ENCODE results near the gene ARID5B. TPM values are rescaled to one million over a fixed set of nuclear protein-coding genes. Genes with fewer than 3 reads are reported as not detected.
A peak's percentile ranks its signal among the peaks of the same experiment; 100 is the strongest.

Gene ARID5B
- total RNA-seq, 1 donor from 2014 or later = 36.9 TPM

GRCh38 chr10:62010366-62010765 lies 108.9 kb downstream of the ARID5B start:
- no peak for TF ChIP-seq CTCF (conservative IDR thresholded peaks at IDR 0.05)
- Mint-ChIP-seq H3K4me1 (ENCODE audit: unreplicated experiment) (peaks cover 13% of the 10 kb centered on the region), H3K4me3 (no peak overlapping the region), H3K27ac (peak overlapping the region; percentile 15), H3K27me3 (no peaks in the 10 kb centered on the region), H3K36me3 (peaks cover 50% of the 10 kb centered on the region), H3K9me3 (peaks cover 4% of the 10 kb centered on the region)
- DNase-seq (ENCODE audit: extremely low spot score, unreplicated experiment) = no peak

- H3K4me3 Mint-ChIP-seq = peak overlapping the region; percentile 31
- no peaks in the 10 kb centered on the region for H3K27me3 Mint-ChIP-seq
- no peak for DNase-seq (ENCODE audit: extremely low spot score, unreplicated experiment)
- H3K9me3 Mint-ChIP-seq = peaks cover 4% of the 10 kb centered on the region
- H3K4me1 Mint-ChIP-seq (ENCODE audit: unreplicated experiment) = peaks cover 11% of the 10 kb centered on the region
- H3K27ac Mint-ChIP-seq = peak overlapping the region; percentile 15
- TF ChIP-seq CTCF (conservative IDR thresholded peaks at IDR 0.05) = no peak
- H3K36me3 Mint-ChIP-seq = peaks cover 43% of the 10 kb centered on the region
These were observed 110.1 kb downstream of the ARID5B start for GRCh38 chr10:62011558-62011957.

- no peak for TF ChIP-seq CTCF (conservative IDR thresholded peaks at IDR 0.05)
- H3K9me3 Mint-ChIP-seq = peaks cover 4% of the 10 kb centered on the region
- H3K4me3 Mint-ChIP-seq = no peak overlapping the region
- peaks cover 15% of the 10 kb centered on the region for H3K4me1 Mint-ChIP-seq (ENCODE audit: unreplicated experiment)
- H3K36me3 Mint-ChIP-seq = peaks cover 36% of the 10 kb centered on the region
- no peak for DNase-seq (ENCODE audit: extremely low spot score, unreplicated experiment)
- no peaks in the 10 kb centered on the region for H3K27me3 Mint-ChIP-seq
- H3K27ac Mint-ChIP-seq = peak overlapping the region; percentile 15
These were observed 110.8 kb downstream of the ARID5B start for GRCh38 chr10:62012318-62012717.

- no peak for TF ChIP-seq CTCF (conservative IDR thresholded peaks at IDR 0.05)
- no peak overlapping the region for H3K4me3 Mint-ChIP-seq
- H3K27me3 Mint-ChIP-seq = no peaks in the 10 kb centered on the region
- H3K9me3 Mint-ChIP-seq = peaks cover 4% of the 10 kb centered on the region
- H3K36me3 Mint-ChIP-seq = peaks cover 30% of the 10 kb centered on the region
- no peak overlapping the region for H3K27ac Mint-ChIP-seq
- DNase-seq (ENCODE audit: extremely low spot score, unreplicated experiment) = no peak
- H3K4me1 Mint-ChIP-seq (ENCODE audit: unreplicated experiment) = peaks cover 28% of the 10 kb centered on the region
These were observed 113.0 kb downstream of the ARID5B start for GRCh38 chr10:62014510-62014909.

GRCh38 chr10:62015994-62016393 lies 114.5 kb downstream of the ARID5B start:
- no peak overlapping the region for H3K4me3 Mint-ChIP-seq
- peaks cover 38% of the 10 kb centered on the region for H3K4me1 Mint-ChIP-seq (ENCODE audit: unreplicated experiment)
- DNase-seq (ENCODE audit: extremely low spot score, unreplicated experiment) = no peak
- peak overlapping the region; percentile 52 for H3K27ac Mint-ChIP-seq
- H3K27me3 Mint-ChIP-seq = no peaks in the 10 kb centered on the region
- peaks cover 19% of the 10 kb centered on the region for H3K36me3 Mint-ChIP-seq
- TF ChIP-seq CTCF (conservative IDR thresholded peaks at IDR 0.05) = no peak
- H3K9me3 Mint-ChIP-seq = peaks cover 5% of the 10 kb centered on the region
